HepG2 (cell line): ENCODE data around the gene PARP1. TPM values are rescaled to one million over a fixed set of nuclear protein-coding genes. Genes with fewer than 3 reads are reported as not detected.

Experiments used
- ELF1 ChIP-seq: sonication (generic); formaldehyde crosslinking; IDR thresholded peaks from 2 replicates; pipeline ENCODE4 v1.4.0; 2020; ENCODE audit warnings: missing genetic modification reagents
- FLYWCH1 ChIP-seq: sonication (generic); formaldehyde crosslinking; IDR thresholded peaks from 2 replicates; pipeline ENCODE4 v1.8.1; 2023; ENCODE audit warnings: mild to moderate bottlenecking, missing genetic modification reagents
- KDM2A ChIP-seq: sonication (generic); formaldehyde crosslinking; IDR thresholded peaks from 2 replicates; pipeline ENCODE4 v1.4.0; 2020; ENCODE audit warnings: low read depth, missing genetic modification reagents, borderline replicate concordance
- ONECUT2 ChIP-seq: sonication (generic); formaldehyde crosslinking; IDR thresholded peaks from 2 replicates; pipeline ENCODE4 v1.4.0; 2020; ENCODE audit warnings: missing genetic modification reagents
- PAXIP1 ChIP-seq: sonication (generic); formaldehyde crosslinking; conservative IDR thresholded peaks from 2 replicates; pipeline ENCODE4 v1.4.0; 2020; ENCODE audit warnings: mild to moderate bottlenecking, missing genetic modification reagents, moderate library complexity
- REST ChIP-seq, 2 experiments: IDR thresholded peaks; 2 replicates each; pipeline ENCODE4 v1.6.1; 2011 to 2012; ENCODE audit warnings: low read length in 2 of 2, borderline replicate concordance in 1 of 2, low read depth in 1 of 2, mild to moderate bottlenecking in 1 of 2, moderate library complexity in 1 of 2
- RFXAP ChIP-seq: sonication (generic); formaldehyde crosslinking; IDR thresholded peaks from 2 replicates; pipeline ENCODE4 v1.4.0; 2020; ENCODE audit warnings: missing genetic modification reagents, borderline replicate concordance
- SYNCRIP ChIP-seq: fragments of 200-400 bp; formaldehyde crosslinking; IDR thresholded peaks from 2 replicates; pipeline ENCODE4 v1.6.1; 2018; ENCODE audit warnings: mild to moderate bottlenecking, low read depth, low read length; ENCODE audit not compliant: insufficient read depth
- TFDP2 ChIP-seq: sonication (generic); formaldehyde crosslinking; IDR thresholded peaks from 2 replicates; pipeline ENCODE4 v1.4.0; 2020; ENCODE audit warnings: missing genetic modification reagents
- ZNF143 ChIP-seq: sonication (generic); formaldehyde crosslinking; IDR thresholded peaks from 2 replicates; pipeline ENCODE4 v1.4.0; 2020; ENCODE audit warnings: missing genetic modification reagents
- ZNF232 ChIP-seq: sonication (generic); formaldehyde crosslinking; IDR thresholded peaks from 2 replicates; pipeline ENCODE4 v1.4.0; 2020; ENCODE audit warnings: missing genetic modification reagents, borderline replicate concordance
- ZNF430 ChIP-seq: sonication (generic); formaldehyde crosslinking; IDR thresholded peaks from 2 replicates; pipeline ENCODE4 v1.9.0; 2021; ENCODE audit warnings: mild to moderate bottlenecking, missing genetic modification reagents
- ZNF543 ChIP-seq: sonication (generic); formaldehyde crosslinking; IDR thresholded peaks from 2 replicates; pipeline ENCODE4 v1.4.0; 2020; ENCODE audit warnings: mild to moderate bottlenecking, missing genetic modification reagents
- ZNF691 ChIP-seq: sonication (generic); formaldehyde crosslinking; IDR thresholded peaks from 2 replicates; pipeline ENCODE4 v1.4.0; 2020; ENCODE audit warnings: missing genetic modification reagents, low read depth, mild to moderate bottlenecking, borderline replicate concordance
- ZNF710 ChIP-seq: sonication (generic); formaldehyde crosslinking; IDR thresholded peaks from 2 replicates; pipeline ENCODE4 v1.5.0; 2020; ENCODE audit warnings: mild to moderate bottlenecking, missing genetic modification reagents, borderline replicate concordance
- ZSCAN12 ChIP-seq: sonication (generic); formaldehyde crosslinking; IDR thresholded peaks from 2 replicates; pipeline ENCODE4 v1.9.0; 2021; ENCODE audit warnings: mild to moderate bottlenecking, missing genetic modification reagents
- polyA plus RNA-seq, 8 experiments: library from polyadenylated mRNA; depleted of rRNA in 3 of 8; stranded (reverse) in 7 of 8; unstranded in 1 of 8; fragments of >200 nt; fragmentation: Illumina TruSeq in 4 of 8; extraction: Trizol in 4 of 8; gene quantifications; 2 replicates each; pipeline versions ENCODE4 v1.2.1 to v1.2.3, GENCODE V29; 2011 to 2016; ENCODE audit warnings: low read depth in 4 of 8, missing spikeins in 1 of 8, mixed read lengths in 1 of 8; ENCODE audit not compliant: insufficient read depth in 1 of 8
- total RNA-seq, 5 experiments: library from RNA; depleted of rRNA; stranded (reverse); fragments of >200 nt; fragmentation: Illumina TruSeq; extraction: Trizol; gene quantifications; 2 replicates each; pipeline ENCODE4 v1.2.3, GENCODE V29; 2016; ENCODE audit warnings: low read depth in 1 of 5

PARP1 gene
- total and polyA plus RNA-seq, 2 of the 13 experiments (the other 11 are each of a cell fraction or from before 2014, with no cell fraction given): 50.1 to 85.2 TPM

GRCh38 chr1:226407497-226408284, at the start of gene PARP1 (continued):
- TF ChIP-seq PAXIP1 (CRISPR knock-in tag) (no peak), ZSCAN12 (no peak), ZNF232 (CRISPR knock-in tag) (peak; percentile 60; the same call in 1 of the 2 replicates), ZNF543 (CRISPR knock-in tag) (no peak; the same call in 1 of the 2 replicates), ZNF430 (CRISPR knock-in tag) (peak; percentile 46; the same call in 1 of the 2 replicates), RFXAP (CRISPR knock-in tag) (peak; percentile 22; the same call in 1 of the 2 replicates), ZNF710 (CRISPR knock-in tag) (0 out of 2 replicates have a peak, but pooled peaks have one; percentile 31), ZNF691 (CRISPR knock-in tag) (peak; percentile 81; the same call in 1 of the 2 replicates), SYNCRIP (no peak), TFDP2 (CRISPR knock-in tag) (peak; percentile 70), ONECUT2 (CRISPR knock-in tag) (0 out of 2 replicates have a peak, but pooled peaks have one; percentile 29), ELF1 (CRISPR knock-in tag) (no peak), ZNF143 (no peak), FLYWCH1 (CRISPR knock-in tag) (no peak), KDM2A (CRISPR knock-in tag) (peak; percentile 74; the same call in 1 of the 2 replicates), REST (IDR thresholded peaks at IDR 0.05; ENCODE audit: borderline replicate concordance in 1 of 2, low read depth in 1 of 2, low read length in 2 of 2) (no peak)
